Activated naive CD8-positive, alpha-beta T cell treated with anti-CD3 and anti-CD28 coated beads, Interleukin-2, amount 50 U/mL, for 24 hours (primary cell): Measurements from ENCODE around the gene TMEM214.

Experiments used
- ATAC-seq: fragments of 150-1000 bp; cut with Tn5 transposase; one replicate; pipeline ENCODE4 v1.10.0; 2021
- DNase-seq: peaks from one replicate; pipeline ENCODE4 v3.0.0; 2021
- H3K27ac Mint-ChIP-seq: one replicate; pipeline ENCODE4 v1.8.0; 2021; ENCODE audit warnings: mild to moderate bottlenecking, mixed read lengths
- H3K27me3 Mint-ChIP-seq: one replicate; pipeline ENCODE4 v1.8.0; 2021; ENCODE audit warnings: mixed read lengths
- H3K36me3 Mint-ChIP-seq: one replicate; pipeline ENCODE4 v1.8.0; 2021; ENCODE audit warnings: low read depth, mixed read lengths
- H3K4me1 Mint-ChIP-seq: one replicate; pipeline ENCODE4 v1.8.0; 2021; ENCODE audit warnings: mixed read lengths
- H3K4me3 Mint-ChIP-seq: one replicate; pipeline ENCODE4 v1.8.0; 2021; ENCODE audit warnings: mild to moderate bottlenecking, moderate library complexity, mixed read lengths
- H3K9me3 Mint-ChIP-seq: one replicate; pipeline ENCODE4 v1.8.0; 2021; ENCODE audit warnings: mixed read lengths

The TMEM214 gene

GRCh38 chr2:27021253-27022049 lies 11.3 kb upstream of the TMEM214 start:
- ATAC-seq (no peak), DNase-seq (no peak)
- Mint-ChIP-seq H3K4me1 (no peaks in the 10 kb centered on the region), H3K27me3 (no peaks in the 10 kb centered on the region), H3K9me3 (no peaks in the 10 kb centered on the region), H3K27ac (no peak overlapping the region), H3K36me3 (peaks cover 2% of the 10 kb centered on the region), H3K4me3 (no peak overlapping the region)

GRCh38 chr2:27023740-27024139 lies 9.0 kb upstream of the TMEM214 start:
- DNase-seq = no peak
- Mint-ChIP-seq H3K36me3 (peaks cover 2% of the 10 kb centered on the region), H3K27ac (no peak overlapping the region)

GRCh38 chr2:27024188-27024587 lies 8.6 kb upstream of the TMEM214 start:
- ATAC-seq = no peak
- no peak overlapping the region for H3K4me3 Mint-ChIP-seq
- H3K27ac Mint-ChIP-seq = no peak overlapping the region

More at GRCh38 chr2:27023740-27024139, 9.0 kb upstream of the TMEM214 start:
- no peak for ATAC-seq
- Mint-ChIP-seq H3K27me3 (no peaks in the 10 kb centered on the region), H3K4me1 (no peaks in the 10 kb centered on the region), H3K9me3 (no peaks in the 10 kb centered on the region), H3K4me3 (no peak overlapping the region)

GRCh38 chr2:27024812-27025211 lies 8.0 kb upstream of the TMEM214 start:
- Mint-ChIP-seq H3K27me3 (no peaks in the 10 kb centered on the region), H3K9me3 (no peaks in the 10 kb centered on the region), H3K27ac (no peak overlapping the region), H3K4me1 (no peaks in the 10 kb centered on the region), H3K4me3 (no peak overlapping the region), H3K36me3 (peaks cover 2% of the 10 kb centered on the region)
- DNase-seq = no peak
- ATAC-seq = no peak

More at GRCh38 chr2:27024188-27024587, 8.6 kb upstream of the TMEM214 start:
- peaks cover 2% of the 10 kb centered on the region for H3K36me3 Mint-ChIP-seq
- H3K9me3 Mint-ChIP-seq = no peaks in the 10 kb centered on the region
- DNase-seq = no peak
- no peaks in the 10 kb centered on the region for H3K4me1 Mint-ChIP-seq
- H3K27me3 Mint-ChIP-seq = no peaks in the 10 kb centered on the region

- Mint-ChIP-seq H3K4me1 (peaks cover 1% of the 10 kb centered on the region), H3K27ac (no peak overlapping the region), H3K4me3 (no peak overlapping the region), H3K9me3 (no peaks in the 10 kb centered on the region), H3K27me3 (no peaks in the 10 kb centered on the region), H3K36me3 (peaks cover 4% of the 10 kb centered on the region)
- DNase-seq (no peak), ATAC-seq (no peak)
These were observed 7.4 kb upstream of the TMEM214 start for GRCh38 chr2:27025281-27025800.

- no peaks in the 10 kb centered on the region for H3K9me3 Mint-ChIP-seq
- no peak overlapping the region for H3K4me3 Mint-ChIP-seq
- H3K36me3 Mint-ChIP-seq = peaks cover 8% of the 10 kb centered on the region
- DNase-seq (no peak), ATAC-seq (no peak)
- H3K27me3 Mint-ChIP-seq = no peaks in the 10 kb centered on the region
- H3K4me1 Mint-ChIP-seq = peaks cover 3% of the 10 kb centered on the region
- no peak overlapping the region for H3K27ac Mint-ChIP-seq
These were observed 6.6 kb upstream of the TMEM214 start for GRCh38 chr2:27025861-27026851.

- H3K4me3 Mint-ChIP-seq = no peak overlapping the region
- H3K36me3 Mint-ChIP-seq = peaks cover 12% of the 10 kb centered on the region
- H3K4me1 Mint-ChIP-seq = peaks cover 9% of the 10 kb centered on the region
- no peak overlapping the region for H3K27ac Mint-ChIP-seq
- ATAC-seq (no peak), DNase-seq (no peak)
- no peaks in the 10 kb centered on the region for H3K27me3 Mint-ChIP-seq
- no peaks in the 10 kb centered on the region for H3K9me3 Mint-ChIP-seq
These were observed 5.5 kb upstream of the TMEM214 start for GRCh38 chr2:27027211-27027651.

GRCh38 chr2:27029051-27029450 lies 3.7 kb upstream of the TMEM214 start:
- Mint-ChIP-seq H3K4me1 (peaks cover 19% of the 10 kb centered on the region), H3K36me3 (peaks cover 12% of the 10 kb centered on the region), H3K27ac (no peak overlapping the region), H3K27me3 (no peaks in the 10 kb centered on the region), H3K4me3 (no peak overlapping the region), H3K9me3 (no peaks in the 10 kb centered on the region)
- DNase-seq (no peak), ATAC-seq (no peak)

GRCh38 chr2:27033253-27033852 lies 588 bp downstream of the TMEM214 start:
- H3K4me3 Mint-ChIP-seq = peak overlapping the region; percentile 95
- no peaks in the 10 kb centered on the region for H3K27me3 Mint-ChIP-seq
- H3K36me3 Mint-ChIP-seq = peaks cover 39% of the 10 kb centered on the region
- DNase-seq (no peak), ATAC-seq (no peak)
- peak overlapping the region; percentile 73 for H3K27ac Mint-ChIP-seq
- no peaks in the 10 kb centered on the region for H3K9me3 Mint-ChIP-seq
- peaks cover 28% of the 10 kb centered on the region for H3K4me1 Mint-ChIP-seq

- Mint-ChIP-seq H3K27ac (no peak overlapping the region), H3K9me3 (no peaks in the 10 kb centered on the region), H3K27me3 (no peaks in the 10 kb centered on the region), H3K4me3 (no peak overlapping the region), H3K36me3 (peaks cover 48% of the 10 kb centered on the region), H3K4me1 (peaks cover 31% of the 10 kb centered on the region)
- DNase-seq = no peak
- no peak for ATAC-seq
These were observed 5.2 kb downstream of the TMEM214 start for GRCh38 chr2:27038012-27038411.

- Mint-ChIP-seq H3K4me3 (no peak overlapping the region), H3K36me3 (peaks cover 48% of the 10 kb centered on the region), H3K27me3 (no peaks in the 10 kb centered on the region), H3K9me3 (no peaks in the 10 kb centered on the region), H3K27ac (no peak overlapping the region), H3K4me1 (peaks cover 27% of the 10 kb centered on the region)
- DNase-seq (no peak), ATAC-seq (no peak)
These were observed 6.0 kb downstream of the TMEM214 start for GRCh38 chr2:27038631-27039339.

- no peaks in the 10 kb centered on the region for H3K9me3 Mint-ChIP-seq
- peaks cover 44% of the 10 kb centered on the region for H3K36me3 Mint-ChIP-seq
- H3K4me3 Mint-ChIP-seq = no peak overlapping the region
- peaks cover 21% of the 10 kb centered on the region for H3K4me1 Mint-ChIP-seq
- no peaks in the 10 kb centered on the region for H3K27me3 Mint-ChIP-seq
- ATAC-seq (no peak), DNase-seq (no peak)
- H3K27ac Mint-ChIP-seq = no peak overlapping the region
These were observed 6.7 kb downstream of the TMEM214 start for GRCh38 chr2:27039426-27039825.

- no peak overlapping the region for H3K27ac Mint-ChIP-seq
- ATAC-seq = no peak
- no peaks in the 10 kb centered on the region for H3K9me3 Mint-ChIP-seq
- no peaks in the 10 kb centered on the region for H3K27me3 Mint-ChIP-seq
- H3K4me1 Mint-ChIP-seq = peaks cover 19% of the 10 kb centered on the region
- peaks cover 44% of the 10 kb centered on the region for H3K36me3 Mint-ChIP-seq
- no peak overlapping the region for H3K4me3 Mint-ChIP-seq
- no peak for DNase-seq
These were observed 7.1 kb downstream of the TMEM214 start for GRCh38 chr2:27039871-27040270.

GRCh38 chr2:27040282-27040681 lies 7.5 kb downstream of the TMEM214 start:
- DNase-seq (no peak), ATAC-seq (no peak)
- H3K4me3 Mint-ChIP-seq = no peak overlapping the region
- no peaks in the 10 kb centered on the region for H3K27me3 Mint-ChIP-seq
- peaks cover 15% of the 10 kb centered on the region for H3K4me1 Mint-ChIP-seq
- H3K27ac Mint-ChIP-seq = no peak overlapping the region
- no peaks in the 10 kb centered on the region for H3K9me3 Mint-ChIP-seq
- H3K36me3 Mint-ChIP-seq = peaks cover 39% of the 10 kb centered on the region
